B cell (primary cell): ENCODE measurements around the gene ABCC5. TPM values are rescaled to one million over a fixed set of nuclear protein-coding genes. Genes with fewer than 3 reads are reported as not detected.

Experiments
- ATAC-seq: fragments of 200-7000 bp; cut with Tn5 transposase; one replicate; pipeline ENCODE4 v1.10.0; 2021; ENCODE audit warnings: low read depth, mild to moderate bottlenecking, moderate number of reproducible peaks, moderate library complexity
- CTCF ChIA-PET: fragments of 350-600 bp; sonication (Branson Sonifier 250); formaldehyde crosslinking; loops from one replicate; lab custom pipeline; 2021; ENCODE audit warnings: antibody characterized with exemption, inconsistent platforms; lab: Charles Lee
- POLR2A ChIA-PET: fragments of 350-600 bp; sonication (Branson Sonifier 250); formaldehyde crosslinking; loops from one replicate; lab custom pipeline; 2021; ENCODE audit warnings: antibody characterized with exemption; lab: Charles Lee
- DNase-seq: peaks from one replicate; pipeline ENCODE4 v3.0.0; 2013
- H2AFZ ChIP-seq: 2 replicates; pipeline ENCODE4 v1.6.1; 2012; ENCODE audit warnings: mild to moderate bottlenecking, low read depth, low read length; ENCODE audit not compliant: insufficient read depth, poor library complexity, severe bottlenecking
- H3K27ac ChIP-seq, 2 donors: 1 replicate in 1 of 2; 2 replicates in 1 of 2; pipeline ENCODE4 v1.5.1; 2012 to 2013; ENCODE audit warnings: low read length in 2 of 2, mild to moderate bottlenecking in 2 of 2, moderate library complexity in 1 of 2
- H3K27me3 ChIP-seq, 4 experiments: fragments of 200-600 bp in 1 of 4; sonication (generic) in 1 of 4; replicated peaks in 1 of 4; 1 replicate in 2 of 4; 2 replicates in 2 of 4; pipeline versions ENCODE4 v1.6.1 to v1.7.0; 2013 to 2016; ENCODE audit warnings: low read length in 3 of 4, mild to moderate bottlenecking in 2 of 4, mixed read lengths in 1 of 4, moderate library complexity in 1 of 4; ENCODE audit not compliant: insufficient read depth in 4 of 4, control insufficient read depth in 3 of 4; ENCODE audit errors: control extremely low read depth in 1 of 4
- H3K36me3 ChIP-seq, 2 experiments: replicated peaks in 1 of 2; 1 replicate in 1 of 2; 2 replicates in 1 of 2; pipeline versions ENCODE4 v1.6.1 to v1.7.1; 2013; ENCODE audit warnings: low read length in 1 of 2; ENCODE audit not compliant: insufficient read depth in 2 of 2, control insufficient read depth in 1 of 2; ENCODE audit errors: control extremely low read depth in 1 of 2, extremely low read depth in 1 of 2
- H3K4me1 ChIP-seq, 2 donors: fragments of 200-600 bp in 1 of 2; sonication (generic) in 1 of 2; 1 replicate in 1 of 2; 2 replicates in 1 of 2; pipeline versions ENCODE4 v1.5.1 to v1.6.1; 2013 to 2017; ENCODE audit warnings: low read length in 2 of 2; ENCODE audit not compliant: control insufficient read depth in 2 of 2, insufficient read depth in 2 of 2
- H3K4me2 ChIP-seq: replicated peaks from 2 replicates; pipeline ENCODE3; 2012; ENCODE audit warnings: mild to moderate bottlenecking, low read depth, low read length; ENCODE audit not compliant: poor library complexity, severe bottlenecking
- H3K4me3 ChIP-seq, 5 experiments: fragments of 200-600 bp in 1 of 5; sonication (generic) in 1 of 5; 1 replicate in 3 of 5; 2 replicates in 2 of 5; pipeline versions ENCODE4 v1.5.1 to v1.7.0; 2011 to 2016; ENCODE audit warnings: low read length in 4 of 5, mild to moderate bottlenecking in 4 of 5, low read depth in 2 of 5, control low read depth in 1 of 5, moderate library complexity in 1 of 5; ENCODE audit not compliant: insufficient read depth in 1 of 5; ENCODE audit errors: control extremely low read depth in 1 of 5, extremely low read depth in 1 of 5
- H3K79me2 ChIP-seq: fragments of 200-600 bp; sonication (generic); one replicate; pipeline ENCODE4 v1.6.0; 2016; ENCODE audit warnings: low read length; ENCODE audit not compliant: control insufficient read depth, insufficient read depth
- H3K9ac ChIP-seq: fragments of 200-600 bp; sonication (generic); 2 replicates; pipeline ENCODE4 v1.6.1; 2017; ENCODE audit warnings: mild to moderate bottlenecking, low read length, moderate library complexity
- H3K9me3 ChIP-seq, 3 donors: one replicate each; pipeline versions ENCODE4 v1.6.1 to v1.7.1; 2013; ENCODE audit warnings: low read length in 2 of 3; ENCODE audit not compliant: control insufficient read depth in 2 of 3, insufficient read depth in 1 of 3; ENCODE audit errors: control extremely low read depth in 1 of 3
- H4K20me1 ChIP-seq: 2 replicates; pipeline ENCODE4 v1.6.0; 2012; ENCODE audit warnings: mild to moderate bottlenecking, low read length; ENCODE audit not compliant: insufficient read depth, control insufficient read depth, poor library complexity, severe bottlenecking
- H3K27ac Mint-ChIP-seq: one replicate; pipeline ENCODE4 v1.8.0; 2021; ENCODE audit warnings: mixed read lengths
- H3K27me3 Mint-ChIP-seq: one replicate; pipeline ENCODE4 v1.8.0; 2021; ENCODE audit warnings: mixed read lengths
- H3K4me1 Mint-ChIP-seq: one replicate; pipeline ENCODE4 v1.8.0; 2021; ENCODE audit warnings: mixed read lengths
- H3K4me3 Mint-ChIP-seq: one replicate; pipeline ENCODE4 v1.8.0; 2021; ENCODE audit warnings: mixed read lengths
- H3K9me3 Mint-ChIP-seq: one replicate; pipeline ENCODE4 v1.8.0; 2022; ENCODE audit warnings: mixed read lengths; ENCODE audit not compliant: insufficient read depth
- EZH2 ChIP-seq: IDR thresholded peaks from 2 replicates; pipeline ENCODE4 v1.6.1; 2012; ENCODE audit warnings: borderline replicate concordance, low read depth, mild to moderate bottlenecking, moderate library complexity, low read length; ENCODE audit not compliant: insufficient read depth, poor library complexity, severe bottlenecking
- WGBS: methylation state at CpG from one replicate; pipeline ENCODE4 v1.1.5; 2013; ENCODE audit warnings: missing lambda C conversion rate; ENCODE audit not compliant: insufficient coverage; 5-methylcytosine and 5-hydroxymethylcytosine counted together
- intact Hi-C: fragments of 100-400 bp; cut with micrococcal nuclease; formaldehyde crosslinking; loops from one replicate; pipeline ENCODE4 v1.10.0; 2022
- polyA plus RNA-seq: library from polyadenylated mRNA; depleted of rRNA; stranded (reverse); fragments of >200 nt; gene quantifications from 2 replicates; pipeline ENCODE4 v1.2.3, GENCODE V29; 2012
- total RNA-seq, 2 donors: library from RNA; stranded (reverse); fragments of 120-200 nt in 1 of 2; gene quantifications; 1 replicate in 1 of 2; 2 replicates in 1 of 2; pipeline versions ENCODE4 v1.2.3 to v1.2.4, GENCODE V29; 2013 to 2022
- TF ChIP-seq, protein P1 (sequence below): fragments of 200-600 bp; IDR thresholded peaks from one replicate; pipeline ENCODE4 v1.8.0; 2022; ENCODE audit warnings: antibody characterized with exemption, mild to moderate bottlenecking

The ABCC5 gene
- total and polyA plus RNA-seq, 2 donors (not counting 1 experiment from before 2014, with no cell fraction given): 13.4 to 29.5 TPM

DNA sequence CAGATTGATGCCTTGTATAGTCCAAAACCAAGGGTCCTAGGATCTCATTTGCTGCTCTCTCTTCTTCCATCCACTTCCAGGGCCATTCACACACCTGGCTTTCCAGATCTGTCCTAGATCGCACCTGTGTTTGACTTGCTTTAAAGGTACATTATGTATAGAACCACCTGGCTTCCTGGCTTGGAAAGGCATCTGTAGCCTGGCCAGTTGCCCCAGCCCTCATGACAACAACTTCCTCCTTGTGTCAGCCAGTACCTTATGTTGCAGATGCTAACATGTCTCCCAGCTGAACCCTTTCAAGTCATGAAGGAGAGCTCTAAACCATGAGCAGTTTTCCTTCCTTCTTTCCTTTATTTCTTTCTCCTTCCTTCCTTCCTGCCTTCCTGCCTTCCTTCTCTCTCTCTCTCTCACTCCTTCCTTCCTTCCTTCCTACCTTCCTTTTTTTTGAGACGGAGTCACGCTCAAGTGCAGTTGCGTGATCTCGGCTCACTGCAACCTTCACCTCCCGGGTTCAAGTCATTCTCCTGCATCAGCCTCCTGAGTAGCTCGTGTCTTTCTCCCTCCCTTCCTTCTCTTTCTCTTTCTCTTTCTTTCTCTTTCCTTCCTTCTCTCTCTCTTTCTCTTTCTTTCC, 32.6 kb upstream of the ABCC5 start:
- no peaks in the 10 kb centered on the region for H4K20me1 ChIP-seq
- H3K27ac Mint-ChIP-seq: no peak overlapping the region
- no peaks in the 10 kb centered on the region for H3K9me3 Mint-ChIP-seq
- H3K9ac ChIP-seq: no peak overlapping the region
- H3K4me1 Mint-ChIP-seq: no peaks in the 10 kb centered on the region
- no peak overlapping the region for H2AFZ ChIP-seq
- H3K27me3 ChIP-seq: no peaks in the 10 kb centered on the region
- no peaks in the 10 kb centered on the region for H3K79me2 ChIP-seq
- no peaks in the 10 kb centered on the region for H3K36me3 ChIP-seq
- WGBS: 80% methylated on average over 5 of the region's 7 CpGs
- H3K27ac ChIP-seq: no peak overlapping the region
- ATAC-seq: no peak
- CTCF ChIA-PET: no interaction called here
- H3K4me3 ChIP-seq: no peak overlapping the region
- DNase-seq: no peak
- peaks cover 19% of the 10 kb centered on the region for H3K27me3 Mint-ChIP-seq
- H3K4me1 ChIP-seq: no peaks in the 10 kb centered on the region
- H3K4me3 Mint-ChIP-seq: no peak overlapping the region
- no peak overlapping the region for H3K4me2 ChIP-seq
- TF ChIP-seq, protein P1, sequence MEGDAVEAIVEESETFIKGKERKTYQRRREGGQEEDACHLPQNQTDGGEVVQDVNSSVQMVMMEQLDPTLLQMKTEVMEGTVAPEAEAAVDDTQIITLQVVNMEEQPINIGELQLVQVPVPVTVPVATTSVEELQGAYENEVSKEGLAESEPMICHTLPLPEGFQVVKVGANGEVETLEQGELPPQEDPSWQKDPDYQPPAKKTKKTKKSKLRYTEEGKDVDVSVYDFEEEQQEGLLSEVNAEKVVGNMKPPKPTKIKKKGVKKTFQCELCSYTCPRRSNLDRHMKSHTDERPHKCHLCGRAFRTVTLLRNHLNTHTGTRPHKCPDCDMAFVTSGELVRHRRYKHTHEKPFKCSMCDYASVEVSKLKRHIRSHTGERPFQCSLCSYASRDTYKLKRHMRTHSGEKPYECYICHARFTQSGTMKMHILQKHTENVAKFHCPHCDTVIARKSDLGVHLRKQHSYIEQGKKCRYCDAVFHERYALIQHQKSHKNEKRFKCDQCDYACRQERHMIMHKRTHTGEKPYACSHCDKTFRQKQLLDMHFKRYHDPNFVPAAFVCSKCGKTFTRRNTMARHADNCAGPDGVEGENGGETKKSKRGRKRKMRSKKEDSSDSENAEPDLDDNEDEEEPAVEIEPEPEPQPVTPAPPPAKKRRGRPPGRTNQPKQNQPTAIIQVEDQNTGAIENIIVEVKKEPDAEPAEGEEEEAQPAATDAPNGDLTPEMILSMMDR: no peak
- TF ChIP-seq EZH2: no peak
- intact Hi-C loops: no loop called here
- POLR2A ChIA-PET: no interaction called here
- no peaks in the 10 kb centered on the region for H3K9me3 ChIP-seq

- no peak overlapping the region for H3K4me3 Mint-ChIP-seq
- no peaks in the 10 kb centered on the region for H3K36me3 ChIP-seq
- DNase-seq (no peak), ATAC-seq (no peak)
- no peak overlapping the region for H2AFZ ChIP-seq
- no peak overlapping the region for H3K27ac ChIP-seq
- no peak overlapping the region for H3K9ac ChIP-seq
- ChIA-PET CTCF (no interaction called here), POLR2A (no interaction called here)
- intact Hi-C loops: no loop called here
- H3K4me3 ChIP-seq: no peak overlapping the region
- TF ChIP-seq, protein P1: no peak
- no peak for TF ChIP-seq EZH2
- H3K4me2 ChIP-seq: no peak overlapping the region
- H3K79me2 ChIP-seq: no peaks in the 10 kb centered on the region
- no peaks in the 10 kb centered on the region for H3K27me3 ChIP-seq
- WGBS: 96% methylated on average over 4 of the region's 5 CpGs
- no peaks in the 10 kb centered on the region for H3K9me3 ChIP-seq
- H3K27me3 Mint-ChIP-seq: peaks cover 7% of the 10 kb centered on the region
- no peaks in the 10 kb centered on the region for H3K4me1 Mint-ChIP-seq
- no peaks in the 10 kb centered on the region for H4K20me1 ChIP-seq
- H3K4me1 ChIP-seq: no peaks in the 10 kb centered on the region
- no peak overlapping the region for H3K27ac Mint-ChIP-seq
- H3K9me3 Mint-ChIP-seq: no peaks in the 10 kb centered on the region
Measured at GRCh38 chr3:184045995-184046394, 28.3 kb upstream of the ABCC5 start.
